Activated T-helper 1 cell treated with anti-CD3 and anti-CD28 coated beads, Interleukin-12 subunit alpha, Interleukin-12 subunit beta, Interleukin-2, Interleukin-4 antibody, amounts not matched to agents 30 ng/mL and 10 ng/mL and 1 ng/mL, durations not matched to agents 14 hours and 24 hours and 36 hours (primary cell): ENCODE data around the gene KRT24. TPM values are rescaled to one million over a fixed set of nuclear protein-coding genes. Genes with fewer than 3 reads are reported as not detected.

Source experiments
- DNase-seq: peaks from one replicate; pipeline ENCODE4 v3.0.0; 2021; ENCODE audit warnings: low spot score
- H3K27ac Mint-ChIP-seq: one replicate; pipeline ENCODE4 v1.8.0; 2021; ENCODE audit warnings: mild to moderate bottlenecking, mixed read lengths
- H3K27me3 Mint-ChIP-seq: one replicate; pipeline ENCODE4 v1.8.0; 2022; ENCODE audit warnings: mild to moderate bottlenecking, moderate library complexity, mixed read lengths; ENCODE audit not compliant: insufficient read depth
- H3K36me3 Mint-ChIP-seq: one replicate; pipeline ENCODE4 v1.8.0; 2021; ENCODE audit warnings: low read depth, mixed read lengths
- H3K4me1 Mint-ChIP-seq: one replicate; pipeline ENCODE4 v1.8.0; 2021; ENCODE audit warnings: low read depth, mixed read lengths
- H3K4me3 Mint-ChIP-seq: one replicate; pipeline ENCODE4 v1.8.0; 2021; ENCODE audit warnings: mild to moderate bottlenecking, moderate library complexity, mixed read lengths
- H3K9me3 Mint-ChIP-seq: one replicate; pipeline ENCODE4 v1.8.0; 2021; ENCODE audit warnings: mixed read lengths
- intact Hi-C: fragments of 100-400 bp; cut with micrococcal nuclease; formaldehyde crosslinking; loops from one replicate; pipeline ENCODE4 v1.15.1; 2024
- total RNA-seq: library from RNA; stranded (reverse); gene quantifications from 2 replicates; pipeline ENCODE4 v1.2.3, GENCODE V29; 2022

KRT24 gene
- total RNA-seq, 1 donor from 2014 or later: not detected

DNA sequence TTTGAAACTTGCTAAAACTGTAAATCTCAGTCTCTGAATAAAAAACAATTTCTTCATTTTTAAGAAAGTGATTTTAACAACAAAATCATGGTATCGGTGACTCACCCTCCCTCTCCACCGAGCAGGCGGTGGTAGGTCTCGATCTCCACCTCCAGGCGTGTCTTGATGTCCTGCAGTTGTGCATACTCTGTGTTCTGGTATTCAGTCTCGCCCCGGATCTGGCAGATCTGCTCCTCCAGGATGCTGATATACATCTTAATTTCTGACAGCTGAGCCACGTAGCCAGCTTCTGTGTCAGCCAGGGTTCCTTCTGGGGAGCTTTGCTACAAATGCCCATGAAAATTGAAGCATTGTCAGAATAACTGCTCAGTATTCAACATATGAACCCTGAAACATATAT is 15.4 kb upstream of the KRT24 start:
- intact Hi-C loops: no loop called here
- Mint-ChIP-seq H3K27ac (no peak overlapping the region), H3K9me3 (no peaks in the 10 kb centered on the region), H3K4me1 (no peaks in the 10 kb centered on the region), H3K4me3 (no peak overlapping the region), H3K27me3 (peaks cover 35% of the 10 kb centered on the region), H3K36me3 (no peaks in the 10 kb centered on the region)
- DNase-seq: no peak

DNA sequence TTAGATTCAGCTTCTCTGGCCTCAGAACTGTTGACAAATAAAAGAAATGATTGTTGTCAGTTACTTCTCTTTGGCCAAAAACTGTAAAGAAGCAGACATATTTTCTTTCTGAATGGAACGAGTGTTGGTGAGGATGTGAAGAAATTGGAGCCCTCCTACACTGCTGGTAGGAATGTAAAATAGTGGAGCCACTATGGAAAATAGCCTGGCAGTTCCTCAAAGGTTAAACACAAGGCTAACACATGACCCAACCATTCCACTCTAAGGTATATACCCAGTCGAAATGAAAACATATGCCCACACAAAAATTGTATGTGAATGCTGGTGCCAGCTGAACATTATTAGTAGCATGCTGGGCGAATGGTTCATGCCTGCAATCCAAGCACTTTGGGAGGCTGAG is 14.2 kb upstream of the KRT24 start:
- Mint-ChIP-seq H3K27ac (no peak overlapping the region), H3K36me3 (no peaks in the 10 kb centered on the region), H3K9me3 (no peaks in the 10 kb centered on the region), H3K27me3 (peaks cover 32% of the 10 kb centered on the region), H3K4me3 (no peak overlapping the region), H3K4me1 (no peaks in the 10 kb centered on the region)
- DNase-seq: no peak
- intact Hi-C loops: no loop called here

DNA sequence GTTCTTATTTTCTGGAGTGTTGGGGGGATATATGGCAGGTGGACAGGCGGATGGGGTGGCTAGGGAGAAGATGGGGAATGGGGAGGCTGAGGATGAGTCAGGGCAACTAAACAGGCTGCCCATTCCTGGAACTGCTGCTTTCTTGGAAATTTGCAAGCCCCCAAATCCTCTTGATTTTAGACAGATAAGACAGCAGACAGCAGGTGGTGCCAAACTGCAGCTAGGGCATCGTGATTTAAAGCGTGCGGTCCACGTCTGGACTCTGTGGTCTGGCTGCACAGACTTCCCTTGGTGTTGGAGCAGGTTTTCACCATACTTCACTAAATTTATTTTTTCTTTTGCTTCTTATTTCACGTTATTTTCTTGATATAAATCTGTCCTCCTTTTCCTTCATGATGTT is 10.9 kb upstream of the KRT24 start:
- Mint-ChIP-seq H3K27me3 (peaks cover 15% of the 10 kb centered on the region), H3K4me3 (no peak overlapping the region), H3K9me3 (no peaks in the 10 kb centered on the region), H3K27ac (no peak overlapping the region), H3K4me1 (no peaks in the 10 kb centered on the region), H3K36me3 (no peaks in the 10 kb centered on the region)
- no peak for DNase-seq
- intact Hi-C loops: no loop called here

DNA sequence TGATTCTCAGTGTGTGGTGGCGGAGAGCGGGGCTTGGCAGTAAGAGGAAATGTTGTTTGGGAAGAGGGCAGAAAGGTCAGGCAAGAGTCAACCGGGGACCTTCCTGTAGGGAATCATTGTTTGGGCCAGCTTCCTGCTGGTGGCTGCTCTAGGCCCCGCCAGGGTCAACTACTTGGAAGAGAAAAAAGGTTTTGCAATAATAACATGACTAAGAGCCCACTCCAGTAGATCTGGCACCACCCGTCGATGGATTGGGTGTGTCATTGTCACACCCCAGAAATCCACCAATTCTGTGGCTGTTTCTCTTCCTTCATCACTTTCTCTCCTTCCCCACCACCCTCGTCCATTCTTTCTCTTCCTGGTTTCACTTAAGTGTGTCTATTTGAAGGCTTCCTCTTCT is 4.2 kb upstream of the KRT24 start:
- intact Hi-C loops: no loop called here

DNA sequence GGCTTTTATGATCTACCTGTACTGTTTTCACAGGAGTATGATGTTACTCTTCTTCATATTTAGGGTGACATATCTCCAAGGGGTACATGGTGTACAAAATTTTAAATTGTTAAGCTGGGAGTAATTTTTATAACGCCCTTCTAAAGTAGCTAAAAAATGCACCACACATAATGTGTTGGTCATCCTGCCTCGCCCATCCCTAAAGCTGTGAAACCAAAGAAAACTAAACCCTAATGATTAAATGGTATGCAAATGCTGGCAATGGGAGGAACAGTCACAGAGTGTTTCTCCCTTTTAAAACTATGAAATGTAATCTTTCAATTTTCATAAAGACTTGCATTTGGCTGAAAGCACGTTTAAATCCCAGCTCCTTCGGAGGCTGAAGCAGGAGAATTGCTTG is 2.0 kb upstream of the KRT24 start:
- Mint-ChIP-seq H3K4me1 (no peaks in the 10 kb centered on the region), H3K9me3 (no peaks in the 10 kb centered on the region), H3K4me3 (no peak overlapping the region), H3K27me3 (peaks cover 19% of the 10 kb centered on the region), H3K27ac (no peak overlapping the region), H3K36me3 (no peaks in the 10 kb centered on the region)
- intact Hi-C loops: no loop called here
- no peak for DNase-seq

More for the DNA sequence above, 4.2 kb upstream of the KRT24 start:
- Mint-ChIP-seq H3K9me3 (no peaks in the 10 kb centered on the region), H3K4me1 (no peaks in the 10 kb centered on the region), H3K36me3 (no peaks in the 10 kb centered on the region), H3K27me3 (peaks cover 19% of the 10 kb centered on the region), H3K27ac (no peak overlapping the region), H3K4me3 (no peak overlapping the region)
- DNase-seq: no peak

DNA sequence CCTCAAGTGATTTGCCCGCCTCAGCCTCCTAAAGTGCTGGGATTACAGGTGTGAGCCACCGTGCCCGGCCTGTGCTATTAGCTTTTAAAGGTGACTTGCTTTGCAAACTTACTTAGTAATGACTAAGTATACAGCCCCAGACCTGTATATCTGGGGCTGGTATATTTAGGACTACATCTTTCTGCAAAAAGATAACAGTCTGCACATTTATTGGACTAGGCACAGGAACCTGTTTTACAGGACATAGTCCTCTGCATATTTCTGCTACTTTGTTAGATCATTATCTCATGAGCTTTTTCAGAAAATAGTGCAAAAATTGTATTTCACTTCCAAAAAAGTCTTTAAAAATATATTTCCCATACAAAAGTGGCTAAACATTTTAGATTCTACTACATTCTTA is 1.3 kb downstream of the KRT24 start:
- Mint-ChIP-seq H3K4me3 (no peak overlapping the region), H3K9me3 (no peaks in the 10 kb centered on the region), H3K27ac (no peak overlapping the region), H3K27me3 (peaks cover 25% of the 10 kb centered on the region), H3K36me3 (no peaks in the 10 kb centered on the region), H3K4me1 (no peaks in the 10 kb centered on the region)
- DNase-seq: no peak
- intact Hi-C loops: no loop called here

DNA sequence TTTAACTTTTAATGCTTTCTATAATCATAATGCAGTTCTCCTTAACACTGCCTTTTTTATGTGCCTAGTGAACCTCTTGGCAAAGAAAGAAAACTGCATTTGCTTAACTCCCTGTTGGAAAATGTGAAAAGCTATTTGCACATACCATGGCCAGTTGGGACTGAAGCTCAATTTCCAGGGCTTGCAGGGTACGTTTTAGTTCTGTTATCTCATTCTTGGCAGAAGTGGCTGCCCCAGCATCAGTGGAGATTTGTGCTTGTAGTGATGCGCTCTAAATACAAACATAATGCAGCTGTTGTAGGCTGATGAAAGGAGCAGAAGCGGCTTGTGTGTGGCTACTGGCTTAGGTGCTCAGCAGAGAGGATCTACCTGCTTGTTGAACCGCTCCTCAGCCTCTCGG is 3.7 kb downstream of the KRT24 start:
- no peaks in the 10 kb centered on the region for H3K4me1 Mint-ChIP-seq
- H3K9me3 Mint-ChIP-seq: no peaks in the 10 kb centered on the region
- H3K4me3 Mint-ChIP-seq: no peak overlapping the region
- intact Hi-C loops: no loop called here
- no peaks in the 10 kb centered on the region for H3K36me3 Mint-ChIP-seq
- peaks cover 30% of the 10 kb centered on the region for H3K27me3 Mint-ChIP-seq
- H3K27ac Mint-ChIP-seq: no peak overlapping the region
- DNase-seq: no peak

DNA sequence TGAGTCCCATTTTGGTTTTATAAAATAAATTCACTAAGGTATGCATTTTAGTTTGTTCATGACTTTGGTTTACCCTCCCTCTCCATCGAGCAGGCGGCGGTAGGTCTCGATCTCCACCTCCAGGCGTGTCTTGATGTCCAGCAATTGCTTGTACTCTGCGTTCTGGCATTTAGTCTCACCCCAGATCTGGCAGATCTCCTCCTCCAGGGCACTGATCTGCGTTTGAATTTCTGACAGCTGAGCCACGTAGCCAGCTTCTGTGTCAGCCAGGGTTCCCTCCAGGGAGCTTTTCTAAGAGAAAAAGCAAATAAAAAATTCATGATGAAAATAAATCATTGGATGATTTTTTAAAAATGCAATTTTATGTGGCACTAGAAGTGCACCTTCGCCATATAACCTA is 4.2 kb downstream of the KRT24 start:
- DNase-seq: no peak
- Mint-ChIP-seq H3K4me1 (no peaks in the 10 kb centered on the region), H3K27ac (no peak overlapping the region), H3K4me3 (no peak overlapping the region), H3K9me3 (no peaks in the 10 kb centered on the region), H3K27me3 (peaks cover 29% of the 10 kb centered on the region), H3K36me3 (no peaks in the 10 kb centered on the region)
- intact Hi-C loops: no loop called here

DNA sequence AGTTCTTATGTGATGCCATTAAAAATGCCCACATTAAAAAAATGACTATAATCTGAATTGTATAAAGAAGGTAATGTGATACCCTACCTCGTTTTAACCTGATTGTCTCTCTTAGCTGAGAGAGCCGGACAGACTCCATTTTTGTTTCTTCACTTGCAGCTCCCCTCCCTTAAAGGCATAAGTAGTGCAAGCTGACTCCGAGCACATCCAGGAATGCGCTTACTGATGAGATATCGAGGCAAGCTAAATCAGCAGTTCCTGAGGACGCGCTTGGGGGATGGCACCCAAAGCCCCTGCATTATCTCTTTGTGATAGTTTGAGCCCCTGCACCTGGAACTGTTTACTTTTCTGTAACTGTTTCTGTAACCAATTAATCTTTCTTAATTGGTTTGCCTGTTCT is 6.3 kb downstream of the KRT24 start:
- no peaks in the 10 kb centered on the region for H3K9me3 Mint-ChIP-seq
- intact Hi-C loops: no loop called here

DNA sequence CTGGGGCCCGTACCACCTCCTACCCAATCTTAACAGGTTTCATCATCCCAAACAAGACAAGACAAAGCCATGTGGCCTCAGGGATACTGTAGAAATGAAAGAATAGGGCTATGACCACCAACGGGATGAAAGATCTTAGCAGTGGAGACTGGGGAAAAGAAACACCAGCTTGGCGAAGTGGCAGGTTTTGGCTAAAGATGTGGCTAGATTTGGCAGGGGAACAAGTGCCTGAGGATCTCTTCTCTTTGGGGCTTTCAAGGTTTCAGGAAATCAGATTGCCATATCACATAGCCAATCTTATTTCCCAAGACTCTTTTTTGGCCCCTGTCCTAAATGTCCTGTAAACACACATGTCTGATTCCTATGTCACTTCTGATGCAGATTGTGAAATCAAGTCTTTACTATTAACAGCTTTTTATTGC is 6.9 kb downstream of the KRT24 start:
- H3K9me3 Mint-ChIP-seq: no peaks in the 10 kb centered on the region
- DNase-seq: no peak
- peaks cover 34% of the 10 kb centered on the region for H3K27me3 Mint-ChIP-seq
- H3K36me3 Mint-ChIP-seq: no peaks in the 10 kb centered on the region
- no peaks in the 10 kb centered on the region for H3K4me1 Mint-ChIP-seq
- H3K4me3 Mint-ChIP-seq: no peak overlapping the region
- no peak overlapping the region for H3K27ac Mint-ChIP-seq
- intact Hi-C loops: no loop called here

More for the DNA sequence above, 6.3 kb downstream of the KRT24 start:
- no peaks in the 10 kb centered on the region for H3K36me3 Mint-ChIP-seq
- no peaks in the 10 kb centered on the region for H3K4me1 Mint-ChIP-seq
- H3K27ac Mint-ChIP-seq: no peak overlapping the region
- no peak for DNase-seq
- no peak overlapping the region for H3K4me3 Mint-ChIP-seq
- H3K27me3 Mint-ChIP-seq: peaks cover 33% of the 10 kb centered on the region

DNA sequence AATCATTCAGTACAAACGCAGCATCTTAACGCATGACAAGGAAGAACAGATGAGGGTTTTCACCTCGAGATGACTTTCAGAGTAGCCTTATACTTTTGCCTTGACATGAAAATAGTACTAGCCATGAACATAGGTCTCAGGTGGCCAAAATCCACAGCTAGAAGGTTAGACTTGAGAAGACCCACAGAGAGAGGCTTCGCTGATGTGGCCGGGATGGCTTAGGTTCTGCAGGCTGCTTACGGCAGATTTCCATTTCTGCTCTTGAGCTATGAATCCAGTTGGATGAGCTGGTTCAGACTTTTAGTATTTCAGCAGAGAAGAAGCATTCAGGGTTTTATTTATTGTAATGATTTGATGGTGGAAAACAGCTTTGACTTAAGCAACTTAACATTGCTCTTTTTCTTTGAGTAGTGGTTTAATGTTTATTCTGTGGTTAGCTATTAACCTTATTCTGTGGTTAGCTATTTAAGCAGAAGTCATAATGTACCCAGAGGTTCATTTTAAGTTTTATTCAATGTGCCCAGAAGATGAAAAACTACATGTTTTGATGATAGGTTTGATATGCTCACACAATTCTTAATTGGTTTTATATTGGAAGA is 7.6 kb downstream of the KRT24 start:
- H3K9me3 Mint-ChIP-seq: no peaks in the 10 kb centered on the region
- H3K4me3 Mint-ChIP-seq: no peak overlapping the region
- intact Hi-C loops: no loop called here
- H3K36me3 Mint-ChIP-seq: no peaks in the 10 kb centered on the region
- H3K27me3 Mint-ChIP-seq: peaks cover 36% of the 10 kb centered on the region
- no peak overlapping the region for H3K27ac Mint-ChIP-seq
- H3K4me1 Mint-ChIP-seq: no peaks in the 10 kb centered on the region
- DNase-seq: no peak

DNA sequence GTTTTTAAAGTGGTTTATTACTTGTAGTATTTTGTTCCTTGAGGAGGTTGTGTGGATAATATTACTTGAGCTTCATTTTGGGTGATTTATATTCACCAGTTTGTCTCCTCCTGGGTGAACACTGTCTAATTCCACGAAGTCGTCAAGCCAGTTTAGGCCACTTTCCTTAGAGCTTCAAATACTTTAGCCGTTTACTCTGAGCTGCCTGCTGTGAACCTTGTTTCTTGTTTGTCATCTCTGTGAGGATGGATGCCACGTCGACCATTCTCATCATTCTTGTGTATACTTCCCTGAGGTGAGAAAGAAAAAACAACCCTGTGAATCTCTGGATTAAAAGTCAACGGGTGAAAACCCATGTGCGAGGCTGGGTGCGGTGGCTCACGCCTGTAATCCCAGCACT is 9.0 kb downstream of the KRT24 start:
- DNase-seq: no peak
- intact Hi-C loops: no loop called here
- no peak overlapping the region for H3K4me3 Mint-ChIP-seq
- H3K9me3 Mint-ChIP-seq: no peaks in the 10 kb centered on the region
- peaks cover 46% of the 10 kb centered on the region for H3K27me3 Mint-ChIP-seq
- no peak overlapping the region for H3K27ac Mint-ChIP-seq
- H3K4me1 Mint-ChIP-seq: no peaks in the 10 kb centered on the region
- no peaks in the 10 kb centered on the region for H3K36me3 Mint-ChIP-seq

DNA sequence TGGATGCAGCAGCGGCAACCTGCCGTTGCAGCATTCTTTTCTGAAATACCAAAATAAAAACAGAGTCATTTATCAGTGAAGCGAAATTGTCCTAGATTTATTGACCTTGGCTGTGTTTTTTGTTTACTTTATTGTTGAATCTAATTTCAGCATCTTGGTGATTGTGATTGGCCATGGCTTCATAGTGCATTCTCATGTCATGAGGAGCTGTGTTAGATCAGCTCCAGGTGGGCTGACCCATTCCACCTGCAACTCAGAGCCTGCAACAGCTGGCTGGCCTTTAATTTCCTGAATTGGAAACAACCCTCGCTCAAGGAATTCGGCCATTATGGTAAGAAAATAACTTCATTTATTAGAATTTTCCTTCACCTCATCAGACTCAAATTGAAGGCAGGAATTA is 16.4 kb downstream of the KRT24 start:
- H3K36me3 Mint-ChIP-seq: no peaks in the 10 kb centered on the region
- H3K4me1 Mint-ChIP-seq: no peaks in the 10 kb centered on the region
- intact Hi-C loops: no loop called here
- no peak overlapping the region for H3K4me3 Mint-ChIP-seq
- no peak overlapping the region for H3K27ac Mint-ChIP-seq
- H3K27me3 Mint-ChIP-seq: peaks cover 25% of the 10 kb centered on the region
- no peaks in the 10 kb centered on the region for H3K9me3 Mint-ChIP-seq
- no peak for DNase-seq

DNA sequence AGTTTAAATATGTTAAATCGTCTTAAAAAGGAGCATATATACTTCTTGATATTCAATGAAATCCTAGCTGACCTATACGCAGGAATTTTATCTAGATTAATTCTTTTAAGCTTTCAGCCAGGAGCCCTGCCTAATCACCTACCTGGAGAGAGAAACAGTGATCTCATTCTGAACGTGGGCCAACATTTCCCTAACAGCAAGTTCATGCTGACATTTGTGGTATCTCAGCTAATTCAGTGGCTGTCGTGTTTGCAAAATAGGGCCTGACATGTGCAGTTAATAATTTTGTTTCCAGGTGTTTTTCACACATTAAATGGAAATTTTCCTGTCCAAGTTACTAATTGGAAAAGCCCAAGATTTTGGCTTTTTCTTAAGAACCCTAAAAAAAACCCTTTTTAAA is 17.4 kb downstream of the KRT24 start:
- intact Hi-C loops: no loop called here
- no peak overlapping the region for H3K27ac Mint-ChIP-seq
- no peak for DNase-seq
- H3K4me3 Mint-ChIP-seq: no peak overlapping the region
- H3K36me3 Mint-ChIP-seq: no peaks in the 10 kb centered on the region
- H3K4me1 Mint-ChIP-seq: no peaks in the 10 kb centered on the region
- no peaks in the 10 kb centered on the region for H3K9me3 Mint-ChIP-seq
- H3K27me3 Mint-ChIP-seq: peaks cover 31% of the 10 kb centered on the region
